BJ (cell line): ENCODE data around the gene PLD5. TPM values are rescaled to one million over a fixed set of nuclear protein-coding genes. Genes with fewer than 3 reads are reported as not detected.
"Not testable (repeated sequence)": the region's sequence is repeated elsewhere in the genome, so short reads cannot be mapped to it uniquely, and the experiment has no call there.

Source experiments
- CTCF ChIA-PET: fragments of 350-600 bp; formaldehyde crosslinking; extraction: SDS; loops from one replicate; lab custom pipeline; 2021; ENCODE audit warnings: antibody characterized with exemption, inconsistent platforms; lab: Yijun Ruan, JAX
- POLR2A ChIA-PET: fragments of 300-600 bp; sonication (Branson Sonifier 250); formaldehyde crosslinking; extraction: SDS; loops from one replicate; lab custom pipeline; 2021; ENCODE audit warnings: antibody characterized with exemption; lab: Charles Lee
- DNase-seq: peaks from one replicate; pipeline ENCODE4 v3.0.0-alpha.2; 2011; ENCODE audit warnings: low read depth
- H3K27me3 ChIP-seq: 2 replicates; pipeline ENCODE4 v1.6.0; 2011; ENCODE audit warnings: low read length; ENCODE audit not compliant: control insufficient read depth, insufficient read depth
- H3K36me3 ChIP-seq: 2 replicates; pipeline ENCODE4 v1.5.1; 2011; ENCODE audit warnings: low read length; ENCODE audit not compliant: control insufficient read depth, insufficient read depth
- H3K4me3 ChIP-seq: 2 replicates; pipeline ENCODE4 v1.5.1; 2011; ENCODE audit warnings: low read depth, mild to moderate bottlenecking, control low read depth, low read length
- CTCF ChIP-seq: IDR thresholded peaks from 2 replicates; pipeline ENCODE4 v1.5.1; 2011; ENCODE audit warnings: low read depth, mild to moderate bottlenecking, control low read depth, inconsistent platforms, low read length, moderate library complexity; ENCODE audit not compliant: insufficient read depth
- polyA plus RNA-seq: library from polyadenylated mRNA; depleted of rRNA; stranded (reverse); fragments of >200 nt; gene quantifications from 2 replicates; pipeline ENCODE4 v1.2.3, GENCODE V29; 2011

PLD5 gene
- polyA plus RNA-seq, 1 experiment = not detected

DNA sequence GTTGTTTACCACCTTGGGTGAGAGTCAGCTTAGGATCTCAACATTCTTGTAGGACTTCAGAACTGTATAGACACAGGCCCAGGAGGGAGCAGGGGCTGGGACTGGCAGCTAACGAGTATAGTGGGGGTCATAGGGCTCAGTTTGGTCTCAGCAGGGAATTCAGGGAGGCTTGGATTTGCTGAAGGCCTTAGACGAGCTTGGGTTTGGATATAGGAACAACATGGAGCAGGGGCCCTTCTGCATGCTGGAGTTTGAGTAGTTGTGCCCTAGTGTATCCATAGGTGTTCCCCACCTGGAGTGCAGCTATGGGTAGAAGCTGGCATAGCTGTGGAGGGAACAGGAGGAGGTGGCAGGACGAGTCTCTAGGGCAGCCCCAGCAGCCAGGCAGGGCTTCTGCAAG is 462.2 kb downstream of the PLD5 start:
- ChIA-PET POLR2A (no interaction called here), CTCF (no interaction called here)
- Histone ChIP-seq H3K27me3 (no peaks in the 10 kb centered on the region), H3K36me3 (no peaks in the 10 kb centered on the region), H3K4me3 (no peak overlapping the region)
- no peak for DNase-seq
- no peak for TF ChIP-seq CTCF

- Histone ChIP-seq H3K36me3 (no peaks in the 10 kb centered on the region), H3K4me3 (no peak overlapping the region), H3K27me3 (no peaks in the 10 kb centered on the region)
- DNase-seq = no peak
- POLR2A ChIA-PET = no interaction called here
- CTCF ChIA-PET = no interaction called here
- no peak for TF ChIP-seq CTCF
These were observed 464.5 kb downstream of the PLD5 start for GRCh38 chr1:242059976-242060375.

GRCh38 chr1:242058582-242058981 is 465.9 kb downstream of the PLD5 start:
- CTCF ChIA-PET, H3K36me3 ChIP-seq, H3K27me3 ChIP-seq, H3K4me3 ChIP-seq, POLR2A ChIA-PET, DNase-seq: not testable (repeated sequence)

GRCh38 chr1:242058181-242058580 is 466.3 kb downstream of the PLD5 start:
- H3K4me3 ChIP-seq, DNase-seq, H3K36me3 ChIP-seq, CTCF ChIA-PET, POLR2A ChIA-PET, H3K27me3 ChIP-seq: not testable (repeated sequence)

DNA sequence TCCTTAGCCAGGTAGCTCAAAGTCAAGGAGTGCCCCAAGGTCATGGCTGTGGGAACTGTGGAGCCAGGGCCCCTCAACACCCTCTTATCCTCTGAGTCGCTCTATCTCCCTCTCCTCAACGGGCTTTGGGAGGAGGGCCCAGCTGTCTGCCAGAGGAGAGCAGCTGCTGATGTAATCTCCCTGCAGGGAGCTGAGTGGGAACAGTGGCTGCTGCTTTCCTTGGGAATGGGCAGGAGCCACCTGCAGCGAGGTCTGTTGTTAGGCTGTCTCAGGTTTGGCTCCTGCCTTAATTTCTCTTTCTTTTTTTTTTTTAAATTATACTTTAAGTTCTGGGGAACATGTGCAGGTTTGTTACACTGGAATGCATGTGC is 466.8 kb downstream of the PLD5 start:
- CTCF ChIA-PET = no interaction called here
- no peaks in the 10 kb centered on the region for H3K36me3 ChIP-seq
- H3K4me3 ChIP-seq = no peak overlapping the region
- H3K27me3 ChIP-seq = no peaks in the 10 kb centered on the region
- POLR2A ChIA-PET = no interaction called here
- no peak for TF ChIP-seq CTCF
- DNase-seq = no peak

DNA sequence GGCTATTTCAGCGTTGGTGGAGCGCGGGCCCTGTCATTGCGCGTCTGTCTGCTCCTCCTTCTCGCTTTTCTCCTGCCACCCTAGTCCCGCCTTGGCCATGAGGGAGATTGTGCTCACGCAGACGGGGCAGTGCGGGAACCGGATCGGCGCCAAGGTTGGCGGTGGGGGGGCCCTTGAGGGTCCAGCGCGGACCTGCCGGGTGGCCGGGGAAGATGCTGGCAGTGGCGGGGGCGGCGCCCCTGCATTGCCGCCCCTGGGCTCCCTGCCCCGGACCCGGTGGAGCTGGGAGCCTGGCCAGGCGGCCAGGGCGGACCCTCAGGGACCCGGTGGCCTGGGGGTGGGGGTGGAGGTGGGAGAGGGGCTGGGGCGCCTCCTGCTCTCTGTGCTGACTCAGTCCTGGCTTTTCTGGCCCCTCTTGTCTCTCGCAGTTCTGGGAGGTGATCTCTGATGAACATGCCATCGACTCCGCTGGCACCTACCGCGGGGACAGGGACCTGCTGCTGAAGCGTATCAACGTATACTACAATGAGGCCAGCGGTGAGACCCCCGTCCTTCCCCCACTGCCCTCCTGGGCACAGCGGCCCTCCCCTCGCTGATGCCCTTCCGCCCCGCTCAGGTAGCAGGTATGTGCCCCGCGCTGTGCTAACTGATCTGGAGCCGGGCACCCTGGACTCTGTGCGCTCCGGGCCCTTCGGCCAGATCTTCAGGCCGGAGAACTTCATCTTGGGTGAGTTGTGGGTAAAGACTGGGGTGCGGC is 467.3 kb downstream of the PLD5 start:
- Histone ChIP-seq H3K4me3 (no peak overlapping the region), H3K27me3 (no peaks in the 10 kb centered on the region), H3K36me3 (no peaks in the 10 kb centered on the region)
- POLR2A ChIA-PET = no interaction called here
- DNase-seq = no peak
- CTCF ChIA-PET = no interaction called here
- TF ChIP-seq CTCF = no peak
